Thyroid gland (tissue), 4 donors: ENCODE measurements around the gene SLC25A14.

Experiments
- POLR2A ChIP-seq, 2 donors: fragments of 450-650 bp; IDR thresholded peaks; one replicate each; pipeline ENCODE4 v1.6.1; 2017; ENCODE audit warnings: antibody characterized with exemption in 2 of 2, mild to moderate bottlenecking in 2 of 2, moderate library complexity in 1 of 2
- TF ChIP-seq, protein P1 (sequence below), 6 experiments: fragments of 200-600 bp in 3 of 6; fragments of 450-650 bp in 3 of 6; sonication (generic) in 3 of 6; IDR thresholded peaks; one replicate each; pipeline ENCODE4 v1.5.1; 2016 to 2019; ENCODE audit warnings: antibody characterized with exemption in 6 of 6, mild to moderate bottlenecking in 2 of 6, inconsistent platforms in 1 of 6, moderate library complexity in 1 of 6

DNA sequence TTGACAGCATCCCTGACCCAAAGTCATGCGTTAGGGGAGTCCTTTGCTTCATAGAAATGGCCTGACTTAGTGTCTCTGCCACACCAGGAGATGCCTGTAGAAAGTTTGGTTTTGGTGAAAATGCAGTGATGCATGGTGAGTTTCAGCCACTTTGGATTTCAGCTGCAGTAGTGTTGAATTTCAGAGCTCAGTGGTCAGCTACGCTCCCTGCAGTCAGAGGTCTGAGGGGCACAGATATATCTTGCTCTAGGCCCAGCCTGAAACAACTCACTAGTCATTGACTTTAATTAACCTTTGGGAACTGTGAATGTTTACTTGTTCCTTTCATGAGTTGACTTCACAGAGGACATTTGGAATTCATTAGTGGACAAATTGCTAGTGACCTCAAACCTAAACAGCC lies 79.5 kb downstream of the SLC25A14 start:
- TF ChIP-seq, protein P1, sequence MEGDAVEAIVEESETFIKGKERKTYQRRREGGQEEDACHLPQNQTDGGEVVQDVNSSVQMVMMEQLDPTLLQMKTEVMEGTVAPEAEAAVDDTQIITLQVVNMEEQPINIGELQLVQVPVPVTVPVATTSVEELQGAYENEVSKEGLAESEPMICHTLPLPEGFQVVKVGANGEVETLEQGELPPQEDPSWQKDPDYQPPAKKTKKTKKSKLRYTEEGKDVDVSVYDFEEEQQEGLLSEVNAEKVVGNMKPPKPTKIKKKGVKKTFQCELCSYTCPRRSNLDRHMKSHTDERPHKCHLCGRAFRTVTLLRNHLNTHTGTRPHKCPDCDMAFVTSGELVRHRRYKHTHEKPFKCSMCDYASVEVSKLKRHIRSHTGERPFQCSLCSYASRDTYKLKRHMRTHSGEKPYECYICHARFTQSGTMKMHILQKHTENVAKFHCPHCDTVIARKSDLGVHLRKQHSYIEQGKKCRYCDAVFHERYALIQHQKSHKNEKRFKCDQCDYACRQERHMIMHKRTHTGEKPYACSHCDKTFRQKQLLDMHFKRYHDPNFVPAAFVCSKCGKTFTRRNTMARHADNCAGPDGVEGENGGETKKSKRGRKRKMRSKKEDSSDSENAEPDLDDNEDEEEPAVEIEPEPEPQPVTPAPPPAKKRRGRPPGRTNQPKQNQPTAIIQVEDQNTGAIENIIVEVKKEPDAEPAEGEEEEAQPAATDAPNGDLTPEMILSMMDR (IDR thresholded peaks at IDR 0.05), result no peak
- no peak for TF ChIP-seq POLR2A (IDR thresholded peaks at IDR 0.05)
